Measurements from ENCODE around the gene LAMB3.

GRCh38 chr1:209652873-209653401 lies 712 bp upstream of the LAMB3 start:
- TF ChIP-seq CTCF (IDR thresholded peaks at IDR 0.05; ENCODE audit: insufficient read depth, low read depth, low read length) = no peak
- no peak for TF ChIP-seq EZH2 (IDR thresholded peaks at IDR 0.05; ENCODE audit: insufficient read depth, low read length)

All from astrocyte (in vitro differentiated cells and primary cell).